MCF 10A (cell line): ENCODE results near the gene TBC1D4. TPM values are rescaled to one million over a fixed set of nuclear protein-coding genes. Genes with fewer than 3 reads are reported as not detected.

ENCODE experiments used
- BruUV-seq: library from RNA; stranded (reverse); fragments of 400-500 nt; replicated peaks from 2 replicates; lab custom pipeline; 2021; lab: Mats Ljungman, UMichigan
- CTCF ChIA-PET: fragments of 300-600 bp; sonication (Branson Sonifier 250); formaldehyde crosslinking; extraction: SDS; loops from one replicate; lab custom pipeline; 2021; ENCODE audit warnings: antibody characterized with exemption, inconsistent platforms; lab: Yijun Ruan, JAX
- POLR2A ChIA-PET: fragments of 300-600, 350-650 bp; sonication (Branson Sonifier 250); formaldehyde crosslinking; extraction: SDS; loops from one replicate; lab custom pipeline; 2020; ENCODE audit warnings: antibody characterized with exemption, inconsistent platforms; lab: Yijun Ruan, JAX
- DNase-seq: peaks from one replicate; pipeline ENCODE4 v3.0.0-alpha.2; 2018; ENCODE audit not compliant: unreplicated experiment
- H3K27ac Mint-ChIP-seq: one replicate; pipeline ENCODE4 v1.8.0; 2022; ENCODE audit warnings: mild to moderate bottlenecking, low read depth, mixed read lengths; ENCODE audit not compliant: unreplicated experiment
- H3K27me3 Mint-ChIP-seq: one replicate; pipeline ENCODE4 v1.8.0; 2022; ENCODE audit warnings: mixed read lengths; ENCODE audit not compliant: insufficient read depth, unreplicated experiment
- H3K36me3 Mint-ChIP-seq: one replicate; pipeline ENCODE4 v1.8.0; 2022; ENCODE audit warnings: mild to moderate bottlenecking, moderate library complexity, mixed read lengths; ENCODE audit not compliant: insufficient read depth, unreplicated experiment
- H3K4me1 Mint-ChIP-seq: one replicate; pipeline ENCODE4 v1.8.0; 2022; ENCODE audit warnings: mixed read lengths; ENCODE audit not compliant: insufficient read depth, unreplicated experiment
- H3K4me3 Mint-ChIP-seq: one replicate; pipeline ENCODE4 v1.8.0; 2022; ENCODE audit warnings: mild to moderate bottlenecking, moderate library complexity, mixed read lengths; ENCODE audit not compliant: unreplicated experiment
- H3K9me3 Mint-ChIP-seq: one replicate; pipeline ENCODE4 v1.8.0; 2022; ENCODE audit warnings: mixed read lengths; ENCODE audit not compliant: unreplicated experiment
- intact Hi-C: fragments of 100-400 bp; cut with micrococcal nuclease; formaldehyde crosslinking; loops from 2 replicates; pipeline ENCODE4 v1.14.1; 2022
- total RNA-seq: library from RNA; stranded (reverse); gene quantifications from 2 replicates; pipeline ENCODE4 v1.2.3, GENCODE V29; 2022
- TF ChIP-seq, protein P1 (sequence below): fragments of 200-600 bp; IDR thresholded peaks from one replicate; pipeline ENCODE4 v1.8.0; 2022; ENCODE audit warnings: antibody characterized with exemption, mild to moderate bottlenecking; ENCODE audit not compliant: unreplicated experiment

The TBC1D4 gene
- total RNA-seq, 1 experiment from 2014 or later: 9.3 TPM

DNA sequence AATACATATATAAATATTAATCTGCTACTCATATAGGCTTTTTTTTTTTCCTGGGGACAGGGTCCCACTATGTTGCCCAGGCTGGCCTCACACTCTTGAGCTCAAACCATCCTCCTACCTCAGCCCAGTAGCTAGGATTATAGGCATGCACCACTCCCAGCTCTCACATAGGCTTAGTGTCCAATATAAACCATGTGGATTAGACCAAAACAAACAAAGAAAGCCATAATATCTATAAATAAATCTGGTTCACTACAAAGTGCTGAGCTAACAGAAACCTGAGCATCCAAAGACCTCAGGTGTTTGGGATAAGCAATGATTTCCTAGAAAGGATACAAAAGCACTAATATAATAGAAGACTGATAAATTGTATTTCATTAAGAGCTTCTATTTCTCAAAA, 26.0 kb downstream of the TBC1D4 start:
- intact Hi-C loops: no loop called here
- Mint-ChIP-seq H3K4me3 (no peak overlapping the region), H3K36me3 (no peaks in the 10 kb centered on the region), H3K27me3 (no peaks in the 10 kb centered on the region), H3K4me1 (peaks cover 36% of the 10 kb centered on the region), H3K27ac (no peak overlapping the region), H3K9me3 (no peaks in the 10 kb centered on the region)
- no peak for DNase-seq
- TF ChIP-seq, protein P1, sequence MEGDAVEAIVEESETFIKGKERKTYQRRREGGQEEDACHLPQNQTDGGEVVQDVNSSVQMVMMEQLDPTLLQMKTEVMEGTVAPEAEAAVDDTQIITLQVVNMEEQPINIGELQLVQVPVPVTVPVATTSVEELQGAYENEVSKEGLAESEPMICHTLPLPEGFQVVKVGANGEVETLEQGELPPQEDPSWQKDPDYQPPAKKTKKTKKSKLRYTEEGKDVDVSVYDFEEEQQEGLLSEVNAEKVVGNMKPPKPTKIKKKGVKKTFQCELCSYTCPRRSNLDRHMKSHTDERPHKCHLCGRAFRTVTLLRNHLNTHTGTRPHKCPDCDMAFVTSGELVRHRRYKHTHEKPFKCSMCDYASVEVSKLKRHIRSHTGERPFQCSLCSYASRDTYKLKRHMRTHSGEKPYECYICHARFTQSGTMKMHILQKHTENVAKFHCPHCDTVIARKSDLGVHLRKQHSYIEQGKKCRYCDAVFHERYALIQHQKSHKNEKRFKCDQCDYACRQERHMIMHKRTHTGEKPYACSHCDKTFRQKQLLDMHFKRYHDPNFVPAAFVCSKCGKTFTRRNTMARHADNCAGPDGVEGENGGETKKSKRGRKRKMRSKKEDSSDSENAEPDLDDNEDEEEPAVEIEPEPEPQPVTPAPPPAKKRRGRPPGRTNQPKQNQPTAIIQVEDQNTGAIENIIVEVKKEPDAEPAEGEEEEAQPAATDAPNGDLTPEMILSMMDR: no peak
- CTCF ChIA-PET: interaction anchor here (0.7 to 2.2 kb wide), 6 partner anchors 13 to 88 kb away, joined by 3 to 11 read pairs (median 6); partner anchors contain the start of gene TBC1D4
- POLR2A ChIA-PET: interaction anchor here (0.8 to 6.5 kb wide), 6 partner anchors 12 to 38 kb away, joined by 3 to 38 read pairs (median 8); partner anchors contain the start of gene TBC1D4
- no TSS peak for BruUV-seq

DNA sequence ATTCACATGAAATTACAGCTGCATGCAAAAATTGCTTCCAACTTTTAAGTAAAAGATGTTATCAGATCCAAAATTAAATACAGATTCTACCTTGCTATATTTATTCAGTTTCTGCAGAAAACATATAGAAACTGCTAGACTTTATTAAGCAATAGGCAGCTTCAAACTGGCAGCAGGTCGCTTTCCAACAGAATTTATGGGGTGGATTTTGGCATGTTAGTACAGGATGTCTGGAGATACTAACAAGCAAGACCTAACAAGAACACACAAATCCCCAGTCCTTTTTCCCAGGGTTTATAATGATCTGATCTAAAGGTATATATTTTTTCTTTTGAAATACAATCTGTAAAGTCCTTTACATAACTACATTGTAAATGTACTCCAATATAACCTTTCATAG, 27.5 kb downstream of the TBC1D4 start:
- no peaks in the 10 kb centered on the region for H3K9me3 Mint-ChIP-seq
- TF ChIP-seq, protein P1: no peak
- peaks cover 30% of the 10 kb centered on the region for H3K4me1 Mint-ChIP-seq
- DNase-seq: peak; percentile 75
- intact Hi-C loops: no loop called here
- ChIA-PET POLR2A (interaction anchor here (0.9 to 6.5 kb wide), 9 partner anchors 9 to 83 kb away, joined by 3 to 38 read pairs (median 9); partner anchors contain the start of gene TBC1D4), CTCF (interaction anchor here (0.9 to 2.2 kb wide), 4 partner anchors 8 to 234 kb away, joined by 3 to 11 read pairs (median 6); partner anchors contain the start of gene TBC1D4)
- H3K27me3 Mint-ChIP-seq: no peaks in the 10 kb centered on the region
- H3K27ac Mint-ChIP-seq: no peak overlapping the region
- no TSS peak for BruUV-seq
- no peaks in the 10 kb centered on the region for H3K36me3 Mint-ChIP-seq
- no peak overlapping the region for H3K4me3 Mint-ChIP-seq

DNA sequence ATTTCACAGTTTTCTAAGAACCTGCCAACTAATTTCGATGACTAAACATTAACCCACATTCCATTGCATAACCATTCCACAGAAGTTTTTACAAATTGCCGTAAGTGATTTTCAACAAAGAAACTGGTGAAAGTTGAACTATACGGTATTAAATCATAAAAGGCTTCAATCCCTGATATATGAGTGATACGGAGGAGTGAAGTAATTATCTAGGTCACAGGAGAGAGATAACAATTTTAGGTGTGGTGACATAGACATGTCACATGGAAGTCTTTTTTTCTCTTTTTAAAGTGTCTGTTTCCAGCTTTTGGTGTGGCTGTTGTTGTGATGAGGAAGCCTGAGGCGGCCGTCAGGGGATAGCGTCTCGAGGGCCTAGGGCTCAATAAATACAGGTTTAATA, 29.4 kb downstream of the TBC1D4 start:
- no peaks in the 10 kb centered on the region for H3K9me3 Mint-ChIP-seq
- H3K27me3 Mint-ChIP-seq: no peaks in the 10 kb centered on the region
- H3K36me3 Mint-ChIP-seq: no peaks in the 10 kb centered on the region
- intact Hi-C loops: no loop called here
- peak overlapping the region; percentile 69 for H3K4me3 Mint-ChIP-seq
- ChIA-PET POLR2A (interaction anchor here (0.7 to 6.5 kb wide), 7 partner anchors 13 to 80 kb away, joined by 3 to 38 read pairs (median 3); partner anchors contain the start of gene TBC1D4), CTCF (no interaction called here)
- BruUV-seq: no TSS peak
- H3K27ac Mint-ChIP-seq: peak overlapping the region; percentile 83
- peak; percentile 61 for DNase-seq
- TF ChIP-seq, protein P1: no peak
- peaks cover 23% of the 10 kb centered on the region for H3K4me1 Mint-ChIP-seq

DNA sequence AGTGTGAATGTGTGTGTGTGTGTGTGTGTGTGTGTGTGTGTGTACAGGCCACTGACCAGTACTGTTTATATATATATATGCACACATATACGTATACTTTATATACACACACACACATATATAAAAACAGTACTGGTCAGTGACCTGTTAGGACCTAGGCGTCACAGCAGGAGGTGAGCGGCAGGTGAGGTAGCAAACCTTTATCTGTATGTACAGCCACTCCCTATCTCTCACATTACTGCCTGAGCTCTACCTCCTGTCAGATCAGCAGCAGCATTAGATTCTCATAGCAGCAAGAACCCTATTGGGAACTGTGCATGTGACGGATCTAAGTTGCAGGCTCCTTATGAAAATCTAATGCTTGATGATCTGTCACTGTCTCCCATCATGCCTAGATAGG, 34.5 kb downstream of the TBC1D4 start:
- intact Hi-C loops: no loop called here
- CTCF ChIA-PET: interaction anchor here (0.6 to 1.1 kb wide), 2 partner anchors 16 to 116 kb away, joined by 3 to 5 read pairs; no protein-coding TSS in a partner anchor
- TF ChIP-seq, protein P1: no peak

More for the DNA sequence above, 34.5 kb downstream of the TBC1D4 start:
- no peaks in the 10 kb centered on the region for H3K36me3 Mint-ChIP-seq
- H3K27me3 Mint-ChIP-seq: no peaks in the 10 kb centered on the region
- POLR2A ChIA-PET: interaction anchor here (1.2 kb wide), 1 partner anchor 35 kb away, joined by 3 read pairs; the partner anchor contains the start of gene TBC1D4
- DNase-seq: no peak
- no TSS peak for BruUV-seq
- H3K4me3 Mint-ChIP-seq: no peak overlapping the region
- no peak overlapping the region for H3K27ac Mint-ChIP-seq
- H3K4me1 Mint-ChIP-seq: peaks cover 16% of the 10 kb centered on the region
- no peaks in the 10 kb centered on the region for H3K9me3 Mint-ChIP-seq
